Measurements from ENCODE around the gene SLC43A3. TPM values are rescaled to one million over a fixed set of nuclear protein-coding genes. Genes with fewer than 3 reads are reported as not detected.
"Not testable (repeated sequence)": the region's sequence is repeated elsewhere in the genome, so short reads cannot be mapped to it uniquely, and the experiment has no call there.

SLC43A3 gene
- total RNA-seq, 3 donors from 2014 or later, result 104 to 130 (median 105) TPM

DNA sequence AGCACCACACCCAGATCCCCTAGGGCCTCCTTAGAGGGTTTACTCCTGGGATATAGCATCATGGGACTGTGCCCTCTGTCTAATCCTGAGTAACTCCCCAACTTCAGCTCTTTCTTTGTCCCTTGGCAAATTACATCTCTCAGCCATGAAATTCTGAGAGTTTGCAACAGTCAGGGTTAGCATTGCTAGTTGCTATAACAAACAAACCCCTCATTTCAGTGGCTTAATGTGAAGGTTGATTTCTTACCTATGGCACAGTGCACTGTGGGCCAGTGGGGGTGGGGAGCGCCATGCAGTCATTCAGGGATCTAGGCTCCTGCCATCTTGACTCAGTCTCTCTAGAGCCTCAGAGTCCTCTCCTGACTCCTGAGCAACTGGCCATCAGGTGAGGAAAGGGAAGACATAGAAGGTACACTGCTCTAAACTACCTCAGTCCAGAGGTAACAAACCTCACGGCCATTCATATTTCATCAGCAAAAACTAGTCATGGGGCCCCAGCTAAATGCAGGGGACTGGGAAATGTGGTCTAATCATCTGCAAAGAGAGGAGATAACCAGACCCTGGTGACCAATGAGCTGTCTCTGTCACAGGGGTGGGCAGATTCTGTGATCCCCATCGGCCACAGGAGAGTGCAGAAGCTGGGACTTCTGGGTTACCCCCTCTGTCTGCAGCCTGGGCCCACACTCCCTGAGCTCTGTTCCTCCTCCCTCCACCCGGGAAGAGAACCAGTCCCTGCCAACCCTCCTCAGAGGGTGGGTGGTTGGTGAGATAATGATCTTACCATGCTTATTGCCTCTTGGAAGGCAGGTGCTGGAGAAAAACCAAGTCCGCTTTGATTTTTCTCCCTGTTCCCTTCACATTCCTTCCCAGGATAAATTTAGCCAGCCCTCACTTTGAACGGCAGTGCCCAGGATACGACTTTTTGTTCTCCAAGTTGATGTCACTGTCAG lies 63.5 kb downstream of the SLC43A3 start:
- Histone ChIP-seq H3K4me1 (no peaks in the 10 kb centered on the region), H3K9me3 (no peaks in the 10 kb centered on the region), H3K27ac (no peak overlapping the region), H3K4me3 (no peak overlapping the region), H3K36me3 (no peaks in the 10 kb centered on the region), H3K27me3 (no peaks in the 10 kb centered on the region)
- DNase-seq (ENCODE audit: low spot score in 2 of 2), result no peak
- no peak for TF ChIP-seq POLR2AphosphoS5 (IDR thresholded peaks at IDR 0.05)
- no peak for TF ChIP-seq POLR2A (IDR thresholded peaks at IDR 0.05)
- no peak for TF ChIP-seq CTCF (IDR thresholded peaks at IDR 0.05)
- intact Hi-C loops (cut with DNase I; ENCODE audit: low total_unique reads), result no loop called here

DNA sequence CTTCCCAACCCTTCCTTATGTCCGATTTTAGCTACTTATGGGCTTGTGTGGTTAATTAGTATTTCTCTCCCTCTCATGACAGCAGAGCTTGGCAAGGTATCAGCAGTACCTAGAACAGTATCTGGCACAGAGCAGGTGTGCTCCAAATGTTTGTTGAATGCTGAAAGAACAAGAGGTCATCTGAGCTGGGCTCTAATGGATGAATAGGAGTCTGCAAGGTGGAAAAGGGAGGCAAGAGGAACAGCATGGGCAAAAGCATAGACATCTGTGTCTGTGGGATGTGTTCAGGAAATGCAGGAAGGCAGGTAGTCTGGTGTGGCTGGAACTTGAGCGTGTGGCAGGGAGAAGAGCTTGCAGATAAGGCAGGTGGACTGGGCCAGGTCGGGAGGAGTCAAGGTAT lies 65.0 kb downstream of the SLC43A3 start:
- Histone ChIP-seq H3K4me3 (no peak overlapping the region), H3K4me1 (no peaks in the 10 kb centered on the region), H3K27me3 (no peaks in the 10 kb centered on the region), H3K27ac (no peak overlapping the region), H3K9me3 (no peaks in the 10 kb centered on the region), H3K36me3 (no peaks in the 10 kb centered on the region)
- no peak for DNase-seq (ENCODE audit: low spot score in 2 of 2)
- TF ChIP-seq POLR2A (IDR thresholded peaks at IDR 0.05), result no peak
- TF ChIP-seq POLR2AphosphoS5 (IDR thresholded peaks at IDR 0.05), result no peak
- no peak for TF ChIP-seq CTCF (IDR thresholded peaks at IDR 0.05)
- intact Hi-C loops (cut with DNase I; ENCODE audit: low total_unique reads), result no loop called here

- intact Hi-C loops (cut with DNase I; ENCODE audit: low total_unique reads); H3K4me1 ChIP-seq; H3K27ac ChIP-seq; H3K9me3 ChIP-seq; H3K36me3 ChIP-seq; H3K27me3 ChIP-seq; DNase-seq (ENCODE audit: low spot score in 2 of 2); H3K4me3 ChIP-seq: not testable (repeated sequence)
Measured at GRCh38 chr11:57361420-57361819, 65.5 kb downstream of the SLC43A3 start.

DNA sequence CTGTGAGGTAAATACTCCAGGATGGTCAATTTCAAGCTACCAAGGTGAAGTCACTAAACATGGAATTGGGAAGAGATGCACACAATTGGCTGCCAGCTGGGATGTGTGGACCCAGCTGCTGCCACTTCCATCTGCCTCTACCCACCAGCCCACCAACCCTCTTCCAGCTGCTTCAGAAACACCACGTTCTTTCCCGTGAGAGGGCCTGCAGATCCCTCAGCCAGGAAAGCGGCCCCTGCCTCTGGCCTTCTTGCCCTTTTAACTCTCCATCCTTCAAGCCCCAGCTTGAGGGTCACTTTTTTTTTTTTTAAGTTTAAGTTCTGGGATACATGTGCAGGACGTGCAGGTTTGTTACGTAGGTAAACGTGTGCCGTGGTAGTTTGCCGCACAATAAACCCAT lies 65.9 kb downstream of the SLC43A3 start:
- DNase-seq (ENCODE audit: low spot score in 2 of 2), result no peak
- intact Hi-C loops (cut with DNase I; ENCODE audit: low total_unique reads), result no loop called here
- no peaks in the 10 kb centered on the region for H3K4me1 ChIP-seq
- H3K9me3 ChIP-seq, result no peaks in the 10 kb centered on the region
- no peak overlapping the region for H3K27ac ChIP-seq
- H3K36me3 ChIP-seq, result no peaks in the 10 kb centered on the region
- no peaks in the 10 kb centered on the region for H3K27me3 ChIP-seq
- TF ChIP-seq POLR2A (IDR thresholded peaks at IDR 0.05) (no peak), CTCF (IDR thresholded peaks at IDR 0.05) (no peak), POLR2AphosphoS5 (IDR thresholded peaks at IDR 0.05) (no peak)
- H3K4me3 ChIP-seq, result no peak overlapping the region

GRCh38 chr11:57359896-57360690 lies 66.8 kb downstream of the SLC43A3 start:
- TF ChIP-seq POLR2AphosphoS5 (IDR thresholded peaks at IDR 0.05) (no peak), CTCF (IDR thresholded peaks at IDR 0.05) (no peak), POLR2A (IDR thresholded peaks at IDR 0.05) (no peak)
- DNase-seq (ENCODE audit: low spot score in 2 of 2), result no peak
- Histone ChIP-seq H3K4me3 (no peak overlapping the region), H3K4me1 (no peaks in the 10 kb centered on the region), H3K27ac (no peak overlapping the region), H3K9me3 (no peaks in the 10 kb centered on the region), H3K27me3 (no peaks in the 10 kb centered on the region), H3K36me3 (no peaks in the 10 kb centered on the region)
- intact Hi-C loops (cut with DNase I; ENCODE audit: low total_unique reads), result no loop called here
